ENCODE measurements around the gene DLGAP1. TPM values are rescaled to one million over a fixed set of nuclear protein-coding genes. Genes with fewer than 3 reads are reported as not detected.
A peak's percentile ranks its signal among the peaks of the same experiment; 100 is the strongest.

DLGAP1 gene
- total RNA-seq, 1 experiment from 2014 or later = 0.39 TPM

DNA sequence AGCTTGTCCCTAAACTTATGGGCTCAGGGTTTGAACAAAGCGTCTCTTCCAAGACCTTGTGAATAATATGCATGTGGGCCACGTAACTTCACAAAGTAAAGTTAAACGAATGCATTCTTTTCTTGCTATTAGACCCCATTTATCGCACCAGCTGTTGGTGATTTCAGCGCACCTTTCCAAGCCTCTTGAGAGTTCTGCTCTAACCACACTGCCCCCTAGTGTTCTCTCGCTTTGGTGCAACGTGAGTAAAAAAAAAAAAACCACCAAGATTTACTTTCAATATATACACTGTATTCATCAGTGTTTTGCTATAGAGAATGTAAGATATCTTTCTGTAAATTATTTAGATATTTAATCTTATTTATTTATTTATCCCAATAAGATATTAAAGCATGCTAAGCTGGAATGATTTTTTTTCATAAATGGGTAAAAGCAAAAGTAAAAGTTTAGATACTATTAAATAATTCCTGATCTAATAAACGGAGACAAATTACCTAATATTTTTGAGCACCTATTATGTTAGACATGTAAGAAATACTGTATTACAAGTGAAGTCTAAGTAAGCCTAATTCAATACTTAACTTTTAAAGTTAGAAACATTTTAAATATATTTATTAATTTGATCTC is 459.5 kb downstream of the DLGAP1 start:
- Histone ChIP-seq H3K4me3 (replicated peaks in 1 of 2; ENCODE audit: low read depth in 1 of 2, low read length in 2 of 2) (no peak overlapping the region), H3K27ac (ENCODE audit: low read depth, low read length) (no peak overlapping the region), H3K79me2 (ENCODE audit: insufficient read depth, low read length) (no peaks in the 10 kb centered on the region), H2AFZ (ENCODE audit: low read depth, low read length, poor library complexity, severe bottlenecking) (peak overlapping the region; percentile 98), H4K20me1 (ENCODE audit: insufficient read depth) (no peaks in the 10 kb centered on the region), H3K4me2 (ENCODE audit: low read length) (peak overlapping the region; percentile 47), H3K4me1 (ENCODE audit: control insufficient read depth in 1 of 2, insufficient read depth in 2 of 2, low read length in 2 of 2) (peaks cover 0 to 3% of the 10 kb centered on the region in 2 experiments; a peak in 1 of 4 replicates), H3K36me3 (ENCODE audit: control insufficient read depth in 1 of 2, insufficient read depth in 2 of 2, low read length in 2 of 2) (no peaks in the 10 kb centered on the region), H3K9me3 (ENCODE audit: control insufficient read depth in 1 of 2, insufficient read depth in 1 of 2, low read depth in 1 of 2, low read length in 2 of 2) (no peaks in the 10 kb centered on the region), H3K9ac (ENCODE audit: low read length) (no peak overlapping the region), H3K9me2 (ENCODE audit: insufficient read depth) (no peaks in the 10 kb centered on the region), H3K27me3 (ENCODE audit: insufficient read depth, low read length) (no peaks in the 10 kb centered on the region)
- intact Hi-C loops (cut with micrococcal nuclease) = no loop called here
- ChIA-PET RAD21 (ENCODE audit: low non-redundant PET in 1 of 2, low total read pairs in 2 of 2, uncharacterized antibody in 2 of 2, unreplicated experiment in 2 of 2) (interaction anchor here in 1 of 2 experiments (0.6 kb wide), 1 partner anchor 150 kb away, joined by 3 read pairs; no protein-coding TSS in a partner anchor), CTCF (interaction anchor here (0.6 to 2.0 kb wide), 27 partner anchors 8 to 698 kb away, joined by 3 to 28 read pairs (median 4); no protein-coding TSS in a partner anchor), POLR2A (interaction anchor here (1.3 kb wide), 1 partner anchor 14 kb away, joined by 4 read pairs; no protein-coding TSS in a partner anchor)
- BruUV-seq (replicated peaks) = no TSS peak
- DNase-seq (ENCODE audit: low read depth, low spot score) (peak; percentile 73), ATAC-seq (peak; percentile 49; the same call in 1 of the 2 replicates)
- TF ChIP-seq RAD21 (IDR thresholded peaks at IDR 0.05; ENCODE audit: low read depth) = peak; percentile 51
- no peak for TF ChIP-seq EGR1 (IDR thresholded peaks at IDR 0.05; ENCODE audit: low read depth)
- TF ChIP-seq, protein P1, sequence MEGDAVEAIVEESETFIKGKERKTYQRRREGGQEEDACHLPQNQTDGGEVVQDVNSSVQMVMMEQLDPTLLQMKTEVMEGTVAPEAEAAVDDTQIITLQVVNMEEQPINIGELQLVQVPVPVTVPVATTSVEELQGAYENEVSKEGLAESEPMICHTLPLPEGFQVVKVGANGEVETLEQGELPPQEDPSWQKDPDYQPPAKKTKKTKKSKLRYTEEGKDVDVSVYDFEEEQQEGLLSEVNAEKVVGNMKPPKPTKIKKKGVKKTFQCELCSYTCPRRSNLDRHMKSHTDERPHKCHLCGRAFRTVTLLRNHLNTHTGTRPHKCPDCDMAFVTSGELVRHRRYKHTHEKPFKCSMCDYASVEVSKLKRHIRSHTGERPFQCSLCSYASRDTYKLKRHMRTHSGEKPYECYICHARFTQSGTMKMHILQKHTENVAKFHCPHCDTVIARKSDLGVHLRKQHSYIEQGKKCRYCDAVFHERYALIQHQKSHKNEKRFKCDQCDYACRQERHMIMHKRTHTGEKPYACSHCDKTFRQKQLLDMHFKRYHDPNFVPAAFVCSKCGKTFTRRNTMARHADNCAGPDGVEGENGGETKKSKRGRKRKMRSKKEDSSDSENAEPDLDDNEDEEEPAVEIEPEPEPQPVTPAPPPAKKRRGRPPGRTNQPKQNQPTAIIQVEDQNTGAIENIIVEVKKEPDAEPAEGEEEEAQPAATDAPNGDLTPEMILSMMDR (IDR thresholded peaks at IDR 0.05 in 2 of 3, conservative IDR thresholded peaks at IDR 0.05 in 1 of 3; ENCODE audit: borderline replicate concordance in 1 of 3, insufficient read depth in 1 of 3, low read depth in 2 of 3, low read length in 2 of 3) = peak; percentile 58 to 85 (median 83); a peak in 5 of 6 replicates

DNA sequence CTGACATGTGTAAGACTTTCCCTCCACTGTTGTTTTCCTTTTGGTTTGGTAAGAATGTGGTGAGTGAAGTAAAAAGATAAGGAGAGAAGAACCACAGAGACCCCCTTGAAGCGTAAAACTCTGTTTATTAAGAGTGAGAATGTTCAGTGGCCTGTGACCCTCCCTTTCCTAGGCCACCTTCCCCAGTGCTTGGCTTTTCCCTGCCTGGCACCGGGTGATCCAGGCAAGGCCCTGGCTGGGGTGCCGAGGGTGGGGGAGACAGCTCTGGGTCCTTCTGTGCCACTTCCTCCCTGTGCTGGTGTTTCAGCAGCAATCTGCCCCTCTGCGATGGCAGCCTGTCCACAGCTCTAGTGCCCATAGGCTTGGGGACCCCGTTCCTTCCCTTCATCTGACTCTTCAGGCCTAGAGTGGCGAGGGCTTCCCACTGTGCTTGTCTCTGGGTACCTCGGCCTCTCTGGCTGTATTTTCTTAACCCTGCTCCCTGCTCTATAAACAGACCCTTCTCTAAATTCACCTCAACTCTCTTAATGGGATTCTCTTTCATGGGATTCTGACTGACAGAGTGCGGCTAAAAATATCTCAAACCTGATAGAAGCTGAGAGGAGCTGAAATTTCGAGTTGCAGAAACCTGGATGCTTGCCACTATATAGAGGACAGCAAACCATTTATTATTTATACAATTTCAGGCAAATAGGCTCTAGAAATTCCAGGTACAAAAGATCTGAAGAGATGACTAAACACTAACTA is 461.0 kb downstream of the DLGAP1 start:
- Histone ChIP-seq H3K9me3 (ENCODE audit: control insufficient read depth in 1 of 2, insufficient read depth in 1 of 2, low read depth in 1 of 2, low read length in 2 of 2) (no peaks in the 10 kb centered on the region), H3K9ac (ENCODE audit: low read length) (no peak overlapping the region), H4K20me1 (ENCODE audit: insufficient read depth) (no peaks in the 10 kb centered on the region), H3K4me2 (ENCODE audit: low read length) (no peak overlapping the region), H3K79me2 (ENCODE audit: insufficient read depth, low read length) (no peaks in the 10 kb centered on the region), H3K9me2 (ENCODE audit: insufficient read depth) (no peaks in the 10 kb centered on the region), H3K4me1 (ENCODE audit: control insufficient read depth in 1 of 2, insufficient read depth in 2 of 2, low read length in 2 of 2) (peaks cover 0 to 3% of the 10 kb centered on the region in 2 experiments; a peak in 1 of 4 replicates), H3K27ac (ENCODE audit: low read depth, low read length) (no peak overlapping the region), H2AFZ (ENCODE audit: low read depth, low read length, poor library complexity, severe bottlenecking) (no peak overlapping the region), H3K36me3 (ENCODE audit: control insufficient read depth in 1 of 2, insufficient read depth in 2 of 2, low read length in 2 of 2) (no peaks in the 10 kb centered on the region), H3K4me3 (replicated peaks in 1 of 2; ENCODE audit: low read depth in 1 of 2, low read length in 2 of 2) (no peak overlapping the region), H3K27me3 (ENCODE audit: insufficient read depth, low read length) (no peaks in the 10 kb centered on the region)
- POLR2A ChIA-PET = no interaction called here
- BruUV-seq (replicated peaks) = no TSS peak
- CTCF ChIA-PET = interaction anchor here (1.0 to 2.0 kb wide), 9 partner anchors 11 to 697 kb away, joined by 3 to 28 read pairs (median 6); no protein-coding TSS in a partner anchor
- DNase-seq (ENCODE audit: low read depth, low spot score) (no peak), ATAC-seq (no peak)
- intact Hi-C loops (cut with micrococcal nuclease) = no loop called here
- RAD21 ChIA-PET (ENCODE audit: low non-redundant PET in 1 of 2, low total read pairs in 2 of 2, uncharacterized antibody in 2 of 2, unreplicated experiment in 2 of 2) = no interaction called here
- TF ChIP-seq EZH2 (IDR thresholded peaks at IDR 0.05) (no peak), ZFX (IDR thresholded peaks at IDR 0.05) (no peak), SRF (IDR thresholded peaks at IDR 0.05; ENCODE audit: low read depth) (no peak), SP1 (IDR thresholded peaks at IDR 0.05; ENCODE audit: low read depth) (no peak), CEBPB (IDR thresholded peaks at IDR 0.05; ENCODE audit: low read depth) (no peak), TCF7L2 (IDR thresholded peaks at IDR 0.05; ENCODE audit: borderline replicate concordance, extremely low read depth, insufficient read depth, insufficient read length) (no peak), EZH2phosphoT487 (IDR thresholded peaks at IDR 0.05; ENCODE audit: borderline replicate concordance) (no peak), ZNF274 (IDR thresholded peaks at IDR 0.05; ENCODE audit: low read depth, low read length) (no peak)
- TF ChIP-seq, protein P2, sequence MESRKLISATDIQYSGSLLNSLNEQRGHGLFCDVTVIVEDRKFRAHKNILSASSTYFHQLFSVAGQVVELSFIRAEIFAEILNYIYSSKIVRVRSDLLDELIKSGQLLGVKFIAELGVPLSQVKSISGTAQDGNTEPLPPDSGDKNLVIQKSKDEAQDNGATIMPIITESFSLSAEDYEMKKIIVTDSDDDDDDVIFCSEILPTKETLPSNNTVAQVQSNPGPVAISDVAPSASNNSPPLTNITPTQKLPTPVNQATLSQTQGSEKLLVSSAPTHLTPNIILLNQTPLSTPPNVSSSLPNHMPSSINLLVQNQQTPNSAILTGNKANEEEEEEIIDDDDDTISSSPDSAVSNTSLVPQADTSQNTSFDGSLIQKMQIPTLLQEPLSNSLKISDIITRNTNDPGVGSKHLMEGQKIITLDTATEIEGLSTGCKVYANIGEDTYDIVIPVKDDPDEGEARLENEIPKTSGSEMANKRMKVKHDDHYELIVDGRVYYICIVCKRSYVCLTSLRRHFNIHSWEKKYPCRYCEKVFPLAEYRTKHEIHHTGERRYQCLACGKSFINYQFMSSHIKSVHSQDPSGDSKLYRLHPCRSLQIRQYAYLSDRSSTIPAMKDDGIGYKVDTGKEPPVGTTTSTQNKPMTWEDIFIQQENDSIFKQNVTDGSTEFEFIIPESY (IDR thresholded peaks at IDR 0.05; ENCODE audit: extremely low read depth, insufficient replicate concordance, low read length) = no peak

All from HCT116 (cell line).